Raji (cell line): ENCODE results near the gene NPNT.

Experiments used
- POLR2A ChIP-seq: IDR thresholded peaks from 2 replicates; pipeline ENCODE4 v1.6.1; 2011; ENCODE audit warnings: low read depth, low read length, control low read depth; ENCODE audit not compliant: insufficient read depth

Gene NPNT

GRCh38 chr4:105989485-105990242 is 94.4 kb downstream of the NPNT start:
- no peak for TF ChIP-seq POLR2A

- no peak for TF ChIP-seq POLR2A
Observed at GRCh38 chr4:105990933-105991332, 95.7 kb downstream of the NPNT start.

- TF ChIP-seq POLR2A: no peak
Observed at GRCh38 chr4:105991726-105992125, 96.5 kb downstream of the NPNT start.

- TF ChIP-seq POLR2A: no peak
Observed at GRCh38 chr4:105992641-105993305, 97.5 kb downstream of the NPNT start.

GRCh38 chr4:105994061-105994460 is 98.8 kb downstream of the NPNT start:
- no peak for TF ChIP-seq POLR2A

- no peak for TF ChIP-seq POLR2A
Observed at GRCh38 chr4:105994841-105995501, 99.7 kb downstream of the NPNT start.

GRCh38 chr4:105996845-105997244 is 101.6 kb downstream of the NPNT start:
- TF ChIP-seq POLR2A: no peak

- TF ChIP-seq POLR2A: no peak
Observed at GRCh38 chr4:105998171-105999063, 103.1 kb downstream of the NPNT start.

- no peak for TF ChIP-seq POLR2A
Observed at GRCh38 chr4:106002994-106003393, 107.7 kb downstream of the NPNT start.

- TF ChIP-seq POLR2A: no peak
Observed at GRCh38 chr4:106010761-106011160, 115.5 kb downstream of the NPNT start.

GRCh38 chr4:106011387-106011786 is 116.1 kb downstream of the NPNT start:
- no peak for TF ChIP-seq POLR2A

GRCh38 chr4:106017975-106018374 is 122.7 kb downstream of the NPNT start:
- TF ChIP-seq POLR2A: no peak

GRCh38 chr4:106019771-106020170 is 124.5 kb downstream of the NPNT start:
- no peak for TF ChIP-seq POLR2A
